Stomach smooth muscle (tissue), 2 donors: Measurements from ENCODE around the gene BCL2L13.
A peak's percentile ranks its signal among the peaks of the same experiment; 100 is the strongest.

Experiments
- H3K27ac ChIP-seq: one replicate; pipeline ENCODE4 v1.7.0; 2013; ENCODE audit warnings: mild to moderate bottlenecking, low read length, inconsistent platforms
- H3K27me3 ChIP-seq, 2 donors: one replicate each; pipeline ENCODE4 v1.7.0; 2013; ENCODE audit warnings: low read length in 2 of 2; ENCODE audit not compliant: insufficient read depth in 2 of 2, control insufficient read depth in 1 of 2
- H3K36me3 ChIP-seq, 2 donors: one replicate each; pipeline ENCODE4 v1.7.0; 2013; ENCODE audit warnings: low read length in 2 of 2; ENCODE audit not compliant: control insufficient read depth in 2 of 2, insufficient read depth in 2 of 2
- H3K4me1 ChIP-seq: one replicate; pipeline ENCODE4 v1.7.0; 2013; ENCODE audit warnings: low read length; ENCODE audit not compliant: control insufficient read depth, insufficient read depth
- H3K4me3 ChIP-seq, 2 donors: one replicate each; pipeline ENCODE4 v1.7.0; 2013; ENCODE audit warnings: low read length in 2 of 2
- H3K9ac ChIP-seq, 2 donors: one replicate each; pipeline ENCODE4 v1.7.0; 2013; ENCODE audit warnings: low read length in 2 of 2, mild to moderate bottlenecking in 1 of 2
- H3K9me3 ChIP-seq, 2 donors: one replicate each; pipeline ENCODE4 v1.7.0; 2013; ENCODE audit warnings: low read length in 2 of 2; ENCODE audit not compliant: control insufficient read depth in 2 of 2
- donor health status: healthy.
- donor health status: Pancreatic carcinoma.

Gene BCL2L13

GRCh38 chr22:17772249-17772957 is 133.8 kb downstream of the BCL2L13 start:
- no peak overlapping the region for H3K27ac ChIP-seq

GRCh38 chr22:17772958-17773605 is 134.5 kb downstream of the BCL2L13 start:
- no peaks in the 10 kb centered on the region for H3K36me3 ChIP-seq
- H3K4me3 ChIP-seq: peak overlapping the region; percentile 41 to 70
- H3K9me3 ChIP-seq: no peaks in the 10 kb centered on the region
- no peaks in the 10 kb centered on the region for H3K27me3 ChIP-seq
- no peak overlapping the region for H3K9ac ChIP-seq
- H3K27ac ChIP-seq: no peak overlapping the region
- peaks cover 15% of the 10 kb centered on the region for H3K4me1 ChIP-seq

More at GRCh38 chr22:17772249-17772957, 133.8 kb downstream of the BCL2L13 start:
- peaks cover 15% of the 10 kb centered on the region for H3K4me1 ChIP-seq
- no peaks in the 10 kb centered on the region for H3K36me3 ChIP-seq
- no peak overlapping the region for H3K9ac ChIP-seq
- no peaks in the 10 kb centered on the region for H3K9me3 ChIP-seq
- no peak overlapping the region for H3K4me3 ChIP-seq
- no peaks in the 10 kb centered on the region for H3K27me3 ChIP-seq

- Histone ChIP-seq H3K9ac (peak overlapping the region; percentile 21 to 48), H3K9me3 (no peaks in the 10 kb centered on the region), H3K27ac (no peak overlapping the region), H3K36me3 (no peaks in the 10 kb centered on the region), H3K4me3 (peak overlapping the region; percentile 41 to 70), H3K27me3 (no peaks in the 10 kb centered on the region), H3K4me1 (peaks cover 15% of the 10 kb centered on the region)
These were observed 135.1 kb downstream of the BCL2L13 start for GRCh38 chr22:17773606-17774205.

GRCh38 chr22:17774206-17774925 is 135.8 kb downstream of the BCL2L13 start, which contains the start of gene BID:
Gene BID (minus strand): TSS chr22:17774469. CDS start chr22:17750116, 24,353 bp downstream.
- H3K9ac ChIP-seq: peak within 1 kb of the TSS; percentile 21 to 48
- H3K27ac ChIP-seq: no peak within 1 kb of the TSS
- no peaks in the 10 kb centered on the region for H3K36me3 ChIP-seq
- H3K4me1 ChIP-seq: peaks cover 15% of the 10 kb centered on the region
- H3K9me3 ChIP-seq: no peaks in the 10 kb centered on the region
- H3K4me3 ChIP-seq: peak within 1 kb of the TSS; percentile 46 to 70
- H3K27me3 ChIP-seq: no peaks in the 10 kb centered on the region

- Histone ChIP-seq H3K27ac (no peak overlapping the region), H3K9me3 (no peaks in the 10 kb centered on the region), H3K4me1 (peaks cover 15% of the 10 kb centered on the region), H3K4me3 (no peak overlapping the region), H3K27me3 (no peaks in the 10 kb centered on the region), H3K9ac (no peak overlapping the region), H3K36me3 (no peaks in the 10 kb centered on the region)
These were observed 136.5 kb downstream of the BCL2L13 start for GRCh38 chr22:17774926-17775685.

- Histone ChIP-seq H3K27me3 (no peaks in the 10 kb centered on the region), H3K36me3 (no peaks in the 10 kb centered on the region), H3K9me3 (no peaks in the 10 kb centered on the region), H3K4me3 (no peak overlapping the region), H3K9ac (no peak overlapping the region), H3K27ac (no peak overlapping the region), H3K4me1 (peaks cover 18% of the 10 kb centered on the region)
These were observed 137.4 kb downstream of the BCL2L13 start for GRCh38 chr22:17775781-17776465.

- Histone ChIP-seq H3K4me1 (peaks cover 25% of the 10 kb centered on the region), H3K27me3 (peaks cover 0 to 2% of the 10 kb centered on the region in 2 donors), H3K4me3 (peak overlapping the region in 1 of 2 donors; percentile 29), H3K36me3 (no peaks in the 10 kb centered on the region), H3K9ac (peak overlapping the region in 1 of 2 donors; percentile 33), H3K9me3 (no peaks in the 10 kb centered on the region), H3K27ac (no peak overlapping the region)
These were observed 138.6 kb downstream of the BCL2L13 start for GRCh38 chr22:17777005-17777716.

- peak overlapping the region in 1 of 2 donors; percentile 33 for H3K9ac ChIP-seq
- H3K27me3 ChIP-seq: peaks cover 0 to 3% of the 10 kb centered on the region in 2 donors
- peak overlapping the region in 1 of 2 donors; percentile 29 for H3K4me3 ChIP-seq
- no peaks in the 10 kb centered on the region for H3K36me3 ChIP-seq
- no peak overlapping the region for H3K27ac ChIP-seq
- H3K9me3 ChIP-seq: no peaks in the 10 kb centered on the region
- H3K4me1 ChIP-seq: peaks cover 23% of the 10 kb centered on the region
These were observed 139.1 kb downstream of the BCL2L13 start for GRCh38 chr22:17777717-17778044.

- H3K4me3 ChIP-seq: no peak overlapping the region
- no peak overlapping the region for H3K9ac ChIP-seq
- peaks cover 15% of the 10 kb centered on the region for H3K4me1 ChIP-seq
These were observed 139.9 kb downstream of the BCL2L13 start for GRCh38 chr22:17778412-17778976.

More at GRCh38 chr22:17778412-17778976, 139.9 kb downstream of the BCL2L13 start:
- Histone ChIP-seq H3K27ac (no peak overlapping the region), H3K27me3 (peaks cover 0 to 4% of the 10 kb centered on the region in 2 donors), H3K36me3 (no peaks in the 10 kb centered on the region), H3K9me3 (no peaks in the 10 kb centered on the region)
